ENCODE measurements around the gene CFAP97D1.

The CFAP97D1 gene

DNA sequence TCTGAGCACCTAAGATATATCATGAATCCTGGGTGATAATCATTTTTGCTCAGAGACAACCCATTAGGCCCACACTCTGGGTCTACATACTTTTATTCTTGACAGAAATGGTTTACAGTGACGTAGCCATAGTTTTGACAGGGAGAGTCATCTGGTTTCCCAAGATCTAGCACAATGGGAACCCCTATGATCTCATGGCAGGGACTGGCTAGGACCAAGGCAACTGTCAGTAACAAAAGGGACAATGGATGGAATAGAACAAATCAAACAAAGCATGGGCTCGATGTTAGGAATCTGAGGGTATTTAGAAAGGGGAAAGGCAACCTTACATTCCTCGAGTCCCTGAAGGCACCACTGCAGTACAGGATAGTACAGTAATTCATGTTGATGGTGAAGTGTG is 20.5 kb downstream of the CFAP97D1 start:
- no peak for DNase-seq

DNA sequence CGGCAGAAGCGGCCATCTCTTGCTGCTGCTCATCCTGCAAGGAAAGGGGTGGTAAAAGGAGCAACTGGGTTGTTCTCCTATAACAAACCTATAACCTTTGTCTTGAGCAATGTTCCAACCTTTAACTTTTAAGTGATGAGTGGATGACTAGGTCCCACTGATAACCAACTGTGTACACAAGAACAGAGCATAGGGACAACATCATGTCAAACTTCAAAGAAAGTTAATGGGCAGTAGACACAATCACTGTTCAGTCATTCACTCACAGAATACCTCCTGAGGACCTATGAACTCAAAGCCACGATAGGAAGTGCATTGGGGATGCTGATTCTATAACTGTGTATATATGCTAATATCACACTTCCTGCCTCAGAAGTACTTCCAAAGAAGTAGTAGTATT is 21.6 kb downstream of the CFAP97D1 start:
- no peak for DNase-seq

DNA sequence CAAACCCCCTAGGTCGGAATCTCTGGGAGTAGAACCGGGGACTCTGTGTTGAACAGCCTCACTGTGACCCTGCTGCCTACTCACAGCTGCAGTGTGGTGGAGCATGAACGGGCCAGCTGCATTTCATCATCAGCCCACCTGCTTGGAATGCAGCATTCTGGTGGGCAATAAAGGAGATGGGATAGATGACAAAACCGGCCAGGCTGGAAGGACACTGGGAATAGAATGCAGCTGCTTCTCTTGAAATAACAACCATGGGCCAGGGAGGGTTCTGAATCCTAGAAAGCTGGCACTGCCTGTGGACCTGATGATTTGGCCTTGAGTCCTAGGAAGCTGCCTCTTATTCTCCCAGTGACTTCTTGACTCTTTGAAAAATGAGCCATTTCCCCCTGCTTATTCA is 23.5 kb downstream of the CFAP97D1 start:
- no peak for DNase-seq

DNA sequence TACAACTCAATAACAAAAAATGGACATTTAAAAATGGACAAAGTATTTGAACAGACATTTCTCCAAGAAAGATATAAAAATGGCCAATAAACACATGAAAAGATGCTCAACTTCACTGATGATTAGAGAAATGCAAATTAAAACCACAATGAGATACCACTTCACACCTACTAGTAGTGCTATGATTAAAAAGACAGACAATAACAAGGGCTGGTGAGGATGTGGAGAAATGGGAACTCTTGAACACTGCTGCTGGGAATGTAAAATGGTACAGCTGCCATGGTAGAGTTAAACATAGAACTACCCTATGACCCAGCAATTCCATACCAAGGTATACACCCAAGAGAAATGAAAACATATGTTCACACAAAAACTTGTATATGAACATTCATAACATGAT is 24.9 kb downstream of the CFAP97D1 start:
- no peak for DNase-seq

DNA sequence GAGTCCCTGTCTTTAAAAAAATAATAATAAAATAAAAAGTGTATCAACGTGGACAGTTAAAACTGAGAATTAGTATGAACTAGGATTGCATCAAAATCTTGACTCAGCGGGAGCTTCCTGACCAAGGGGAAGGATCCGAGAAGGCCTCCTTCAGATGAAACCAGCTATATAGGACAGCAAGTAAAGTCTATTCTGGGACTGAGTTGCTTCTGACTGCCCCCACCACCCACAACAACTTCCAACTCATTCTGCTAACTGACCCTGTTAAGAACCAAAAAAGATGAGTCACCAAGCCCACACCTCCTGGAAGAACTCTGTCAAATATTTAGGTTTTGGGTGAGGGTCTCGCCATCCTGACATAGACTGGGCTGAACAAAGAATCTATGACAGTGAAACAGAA is 27.8 kb downstream of the CFAP97D1 start:
- DNase-seq, result no peak

DNA sequence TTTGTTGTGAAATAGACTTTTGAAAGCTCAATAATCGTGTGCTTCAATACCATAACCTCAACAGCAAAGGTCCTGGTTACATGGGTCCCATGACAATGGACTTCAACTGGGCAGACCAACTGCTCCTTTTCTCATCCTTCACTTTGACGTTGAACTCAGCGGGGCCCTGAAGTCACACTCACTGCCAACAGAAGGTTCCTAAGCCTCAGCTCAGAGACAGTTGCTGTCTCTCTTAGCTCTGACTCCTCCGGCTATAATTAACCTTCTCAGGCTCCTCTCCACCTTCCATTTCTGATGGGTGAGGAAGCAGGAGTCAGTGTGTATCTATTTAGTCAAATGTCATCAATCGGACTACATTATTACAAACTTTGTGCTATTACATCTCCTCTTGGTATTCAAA is 28.9 kb downstream of the CFAP97D1 start:
- no peak for DNase-seq

DNA sequence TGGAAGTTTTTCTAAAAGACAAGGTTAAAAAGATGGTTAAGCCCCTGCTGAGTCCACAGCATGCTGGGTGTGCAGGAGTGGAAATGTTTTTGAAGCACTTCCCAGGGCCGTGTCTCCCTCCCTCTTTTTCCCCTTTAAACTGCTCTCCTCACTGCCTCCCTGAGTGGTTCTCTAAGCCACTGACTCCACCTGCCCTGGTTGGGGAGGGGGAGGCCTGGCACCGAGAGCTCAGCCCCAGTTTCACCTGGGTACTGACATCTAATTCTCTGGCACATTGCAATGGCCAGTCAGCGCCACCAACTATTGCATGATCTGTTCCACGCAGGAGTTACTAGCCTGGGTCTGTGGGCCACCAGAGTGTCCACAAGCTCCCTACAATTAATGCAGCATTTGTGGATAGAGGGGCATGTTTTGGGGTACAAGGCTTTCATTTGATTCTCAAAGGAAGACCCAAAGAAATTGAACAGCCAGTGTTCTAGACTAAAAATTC is 30.0 kb downstream of the CFAP97D1 start:
- no peak for DNase-seq

DNA sequence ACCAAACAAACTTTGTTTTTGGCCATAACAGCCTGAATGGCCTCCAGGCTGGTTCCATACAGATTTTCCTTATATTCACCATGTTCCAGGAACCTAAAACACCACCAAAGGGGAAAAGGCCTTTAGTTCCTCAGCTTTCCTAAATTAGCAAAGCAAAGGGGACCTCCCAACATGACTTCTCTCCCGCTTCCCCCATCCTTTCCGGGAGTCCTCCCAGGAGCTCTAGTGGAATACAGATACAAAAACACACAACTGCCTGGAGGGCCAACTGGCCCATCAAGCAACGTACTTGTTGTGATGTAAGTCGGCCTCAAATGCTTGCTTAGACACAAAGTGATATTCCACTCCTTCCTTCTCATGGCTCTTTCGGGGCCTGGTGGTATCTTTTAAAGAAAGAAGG is 30.6 kb downstream of the CFAP97D1 start:
- no peak for DNase-seq

DNA sequence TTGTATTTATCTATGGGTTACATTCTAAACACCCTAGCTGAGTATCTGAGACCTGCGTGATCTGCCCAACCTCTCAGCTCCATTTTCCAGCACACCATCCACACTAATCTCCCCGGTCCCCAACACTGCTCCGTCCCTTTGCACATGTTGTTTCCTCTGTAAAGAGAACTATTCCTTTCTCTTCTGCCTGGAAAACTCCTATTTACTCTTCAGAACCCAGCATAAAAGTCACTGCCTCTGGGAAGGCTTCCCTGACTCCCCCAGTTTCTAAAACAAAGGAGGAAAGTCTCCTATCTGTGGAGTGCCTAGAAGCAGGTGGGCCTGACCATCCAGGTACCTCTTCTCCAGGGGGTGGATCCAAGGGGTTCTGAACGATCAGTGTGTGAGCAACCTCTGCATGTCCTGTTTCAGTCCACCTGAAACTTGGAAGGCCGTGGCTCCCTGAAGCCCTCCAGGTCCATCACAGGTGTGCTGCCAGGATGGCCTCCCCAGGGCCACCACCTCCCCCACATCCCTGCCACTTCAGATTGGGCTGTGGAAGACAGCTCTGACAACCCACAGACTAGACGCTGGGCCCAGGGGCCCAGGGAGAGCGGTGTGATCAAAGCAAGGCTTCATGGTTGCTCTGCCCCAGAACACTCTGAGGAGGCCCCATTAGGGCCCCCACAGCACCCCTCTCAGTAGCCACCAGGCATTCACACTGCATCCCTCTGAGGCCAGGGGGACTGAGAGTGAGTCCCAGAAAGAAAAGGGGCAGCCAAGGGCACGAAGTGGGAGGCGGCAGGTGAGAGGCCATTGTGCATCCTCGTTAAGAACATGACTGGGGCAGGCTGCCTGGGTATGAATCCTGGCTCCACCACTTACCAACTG is 32.4 kb downstream of the CFAP97D1 start:
- DNase-seq, result no peak

DNA sequence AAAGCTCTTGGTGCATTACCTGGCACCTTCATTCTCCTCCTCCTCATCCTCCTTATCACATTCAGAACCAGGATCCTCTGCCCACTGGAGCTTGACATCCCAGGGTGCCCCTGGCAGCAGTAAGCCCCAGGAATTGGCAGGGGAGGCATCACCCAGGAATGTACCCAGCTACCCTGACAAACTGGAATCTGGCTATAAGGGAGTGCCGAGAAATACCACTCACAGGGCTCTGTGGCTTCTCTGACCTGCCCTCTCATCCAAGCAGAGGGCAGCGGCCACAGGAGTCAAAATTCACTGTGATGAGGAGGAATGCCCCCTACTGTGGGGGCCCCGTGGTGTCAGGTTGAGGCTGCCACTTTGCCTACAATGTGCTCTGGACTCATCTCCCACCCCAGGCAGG is 33.2 kb downstream of the CFAP97D1 start:
- DNase-seq, result no peak

DNA sequence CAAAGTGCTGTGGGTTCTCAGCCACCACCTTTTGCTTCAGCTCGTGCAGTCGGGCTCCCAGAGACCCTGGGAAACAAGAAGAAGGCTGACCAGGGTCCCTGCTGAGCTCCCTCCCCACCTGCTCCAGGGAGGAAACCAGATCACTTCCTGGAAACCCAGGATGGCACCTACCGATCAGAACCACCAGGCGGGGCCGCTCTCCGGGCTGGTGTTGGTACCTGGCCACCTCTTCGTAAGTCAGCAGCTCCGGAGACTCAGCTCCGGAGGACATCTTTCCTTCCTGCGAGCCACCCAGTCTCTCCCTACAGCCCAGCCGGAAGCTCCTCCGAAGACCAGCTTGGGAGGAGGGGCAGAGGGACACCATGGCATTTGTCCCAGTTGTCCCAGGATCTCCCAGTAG is 33.8 kb downstream of the CFAP97D1 start:
- no peak for DNase-seq

DNA sequence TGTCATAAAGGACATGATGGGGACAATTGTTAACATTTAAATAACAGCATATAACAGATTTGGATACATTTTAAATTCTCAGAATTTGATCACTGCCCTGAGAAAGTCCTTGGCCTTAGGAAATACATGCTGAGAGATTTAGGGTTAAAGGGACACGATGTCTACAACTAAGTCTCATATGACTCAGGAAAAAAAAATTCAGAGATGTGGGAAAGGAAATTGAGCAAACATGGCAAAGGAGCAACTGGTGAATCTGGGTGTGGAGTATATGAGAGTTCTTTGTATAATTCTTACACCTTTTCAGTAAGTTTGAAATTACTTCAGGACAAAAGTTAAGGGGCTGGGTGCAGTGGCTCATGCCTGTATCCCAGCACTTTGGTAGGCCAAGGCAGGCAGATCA is 34.5 kb downstream of the CFAP97D1 start:
- DNase-seq, result no peak

DNA sequence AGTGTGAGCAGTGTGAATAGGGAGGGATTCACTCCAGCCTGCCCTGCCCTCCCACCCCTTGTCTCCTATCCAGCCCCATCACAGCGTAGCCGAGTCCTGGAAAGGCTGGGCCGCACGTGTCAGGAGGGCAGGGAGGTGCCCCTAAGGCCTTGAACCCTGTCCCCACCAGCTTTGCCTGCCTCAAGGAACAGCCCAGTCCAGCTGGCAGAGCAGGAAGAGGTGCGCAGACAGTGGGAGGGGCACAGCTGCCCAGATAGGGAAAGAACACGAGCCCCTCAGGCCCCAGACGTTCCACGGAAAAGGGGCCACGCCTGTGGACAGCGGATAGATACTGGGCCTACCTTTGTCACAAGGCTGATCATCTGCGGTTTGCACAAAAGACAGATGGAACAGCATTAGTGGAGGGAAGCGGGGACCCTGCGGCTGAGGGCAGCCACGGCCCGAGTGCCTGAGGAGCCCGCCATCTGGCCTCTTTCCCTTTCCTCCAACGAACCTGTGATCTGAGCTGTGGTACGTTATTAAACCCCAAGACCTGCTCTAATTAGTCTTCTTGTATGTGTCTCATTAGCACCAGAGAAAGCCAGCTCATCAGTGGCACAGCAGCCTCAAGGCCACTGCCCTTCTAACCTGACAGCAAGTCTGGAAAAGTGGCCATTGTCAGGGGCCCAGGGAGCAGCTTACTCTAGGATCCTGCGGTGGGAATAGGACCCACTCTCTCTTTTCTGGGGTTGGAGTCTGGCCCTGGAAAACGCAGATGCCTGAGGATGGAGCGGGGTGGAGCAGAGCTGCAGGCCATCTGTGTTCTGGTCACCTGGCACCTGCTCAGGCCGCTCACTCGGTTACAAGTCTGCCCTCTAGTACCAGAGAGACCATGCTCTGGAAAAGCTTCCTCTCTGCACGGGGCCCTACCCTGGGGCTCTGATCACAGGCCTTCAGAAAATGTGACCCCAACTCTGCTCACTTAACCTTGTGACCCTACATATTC is 36.4 kb downstream of the CFAP97D1 start:
- no peak for DNase-seq

DNA sequence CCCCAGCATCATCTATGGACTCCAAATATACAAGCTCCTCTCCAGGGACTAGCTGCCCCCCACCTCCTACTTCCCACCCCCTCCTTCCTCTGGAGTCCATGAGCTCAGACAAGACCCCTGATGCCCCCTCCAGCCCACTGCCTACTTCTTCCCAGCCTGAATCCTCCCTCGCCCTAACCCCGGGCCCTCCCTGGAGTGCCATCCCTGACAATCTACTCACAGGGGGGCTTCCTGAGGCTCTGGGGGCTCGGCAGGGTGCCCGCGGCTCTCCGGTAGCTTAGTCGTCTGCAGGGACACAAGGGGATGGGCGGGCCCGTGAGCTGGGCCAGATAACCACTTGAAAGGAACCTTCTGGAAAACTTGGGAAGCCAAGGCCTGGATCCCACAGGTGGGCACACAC is 37.6 kb downstream of the CFAP97D1 start:
- no peak for DNase-seq

DNA sequence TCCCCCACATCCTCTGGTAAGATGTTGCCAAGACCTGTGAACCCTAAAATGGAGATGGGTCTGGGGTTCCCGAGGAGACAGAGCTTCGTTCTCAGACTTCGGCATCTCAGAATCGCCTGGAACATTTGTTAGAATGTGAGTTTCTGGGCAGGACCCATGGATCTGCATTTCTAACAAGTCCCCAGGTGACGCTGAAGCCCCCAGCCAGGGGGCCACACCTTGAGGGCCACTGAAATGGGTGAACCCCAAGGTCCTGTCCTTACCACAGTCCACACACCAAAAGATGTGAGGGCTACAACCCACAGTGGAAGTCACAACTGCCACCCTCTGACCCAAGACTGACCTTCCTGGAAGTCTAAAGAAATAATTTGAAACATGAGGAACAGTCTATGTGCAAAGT is 38.7 kb downstream of the CFAP97D1 start:
- DNase-seq, result no peak

DNA sequence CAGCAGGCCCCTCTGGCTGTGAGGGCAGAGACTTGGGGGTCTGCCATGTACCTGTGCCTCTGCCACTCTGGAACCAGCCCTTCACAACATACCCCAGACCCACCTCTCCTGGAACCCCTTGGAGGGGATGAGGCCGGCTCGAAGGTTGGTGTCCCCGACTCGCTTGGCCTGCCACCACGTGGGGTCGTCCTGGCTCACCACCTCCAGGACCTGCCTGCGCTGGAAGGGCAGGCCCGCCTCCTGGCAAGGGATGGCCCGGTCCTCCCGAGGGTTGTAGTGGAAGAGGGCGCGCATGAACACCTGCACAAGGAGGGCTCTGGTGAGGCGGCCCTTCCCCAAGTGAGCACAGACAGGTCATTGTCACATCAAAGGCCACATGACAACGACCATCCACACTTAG is 40.5 kb downstream of the CFAP97D1 start:
- DNase-seq, result no peak

DNA sequence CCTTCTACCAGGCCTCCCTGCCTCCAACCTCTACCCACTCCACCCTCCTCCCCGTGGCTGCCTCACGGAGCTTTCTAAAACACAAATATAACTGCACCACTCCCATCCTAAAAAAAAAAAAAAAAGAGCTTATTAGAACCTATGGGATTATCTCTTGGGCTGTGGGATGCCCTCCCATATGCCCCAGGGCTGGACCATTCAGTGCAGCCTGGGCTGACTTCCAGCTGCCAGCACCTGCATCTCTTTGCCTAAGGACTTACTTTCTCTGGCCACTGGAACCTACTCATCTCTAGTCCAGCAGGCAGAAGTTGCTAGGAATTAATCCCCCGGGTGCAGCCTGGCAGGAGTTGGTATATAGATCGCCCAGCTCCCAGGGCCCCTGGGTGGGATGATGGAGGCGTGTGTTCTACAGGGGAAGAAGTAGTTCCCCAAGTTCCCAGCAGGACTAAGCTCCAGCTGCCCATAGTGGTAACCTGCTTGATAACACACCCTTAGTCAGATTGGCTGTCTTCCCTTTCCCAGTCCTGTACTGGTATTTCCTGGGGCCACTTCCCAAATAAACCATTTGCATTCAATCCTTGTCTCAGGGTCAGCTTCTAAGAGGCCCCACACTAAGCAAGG is 42.4 kb downstream of the CFAP97D1 start:
- no peak for DNase-seq

DNA sequence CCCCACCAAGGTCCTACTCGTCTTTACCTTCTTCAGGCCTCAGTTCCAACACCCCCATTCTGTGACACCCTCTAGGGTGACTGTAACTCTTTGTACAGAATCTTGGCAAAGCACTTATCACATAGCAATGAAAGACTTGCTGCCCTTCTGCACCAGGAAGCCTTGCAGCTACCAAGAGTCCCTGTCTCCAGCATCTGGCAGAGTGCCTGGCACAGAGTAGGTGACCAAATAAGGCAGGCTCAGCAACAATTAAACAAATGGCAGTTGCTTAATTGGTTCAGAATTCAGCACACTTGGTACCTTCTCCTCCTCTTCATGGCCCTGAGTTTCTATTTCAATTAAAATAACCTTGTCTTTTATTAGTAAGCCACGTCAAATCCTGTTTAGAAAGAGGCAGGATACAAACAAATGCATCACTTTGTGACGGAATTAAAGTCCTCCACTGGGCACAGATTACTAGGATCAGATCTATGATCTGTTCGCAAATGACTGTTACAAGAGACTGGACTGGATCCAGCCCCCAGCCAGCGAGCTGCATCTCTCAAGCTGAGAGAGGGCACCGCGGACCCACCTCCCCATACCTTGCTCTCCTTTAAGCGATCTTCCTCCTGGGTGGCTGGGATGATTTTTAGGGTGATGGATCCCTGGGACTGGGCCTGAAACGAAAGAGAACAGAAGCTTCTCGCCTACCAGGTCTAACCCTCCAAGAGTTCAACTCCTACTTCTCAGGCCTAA is 43.3 kb downstream of the CFAP97D1 start:
- DNase-seq, result no peak

DNA sequence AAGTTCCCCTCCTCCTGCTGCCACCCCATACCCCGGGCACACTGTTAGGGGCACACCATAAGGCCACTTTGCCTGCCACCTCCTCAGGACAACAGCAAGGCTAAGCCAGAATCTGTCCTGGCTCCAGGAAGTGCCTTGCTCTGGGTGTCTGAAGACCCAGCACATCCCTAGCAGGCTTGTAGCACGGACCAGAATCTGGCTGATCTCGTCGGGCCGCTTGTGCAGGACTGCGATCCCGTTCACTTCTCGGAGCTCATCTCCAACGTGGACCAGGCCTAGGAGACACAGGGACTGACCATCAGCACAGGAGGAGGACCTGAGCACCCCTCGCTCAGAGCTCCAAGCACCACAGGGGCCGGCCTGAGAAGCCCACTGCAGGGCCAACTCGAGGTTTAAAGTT is 45.3 kb downstream of the CFAP97D1 start:
- DNase-seq, result no peak

DNA sequence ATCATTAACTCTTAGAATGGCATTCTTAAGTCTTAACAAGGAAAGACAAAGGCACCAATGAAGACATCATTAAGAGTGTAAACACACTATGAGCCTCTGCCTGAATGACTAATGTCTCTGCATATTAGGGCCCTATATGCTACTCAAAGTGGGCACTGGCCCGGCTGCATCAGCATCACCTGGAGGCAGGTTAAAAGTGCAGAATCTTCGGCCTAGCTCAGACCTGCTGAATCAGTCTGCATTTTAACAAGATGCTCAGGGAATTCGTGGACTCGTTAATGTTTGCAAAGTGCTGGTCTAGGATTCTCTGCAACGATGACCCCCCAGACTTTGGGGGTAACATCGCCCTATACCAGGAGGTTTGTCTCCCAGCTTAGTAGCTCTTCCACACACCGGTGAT is 46.0 kb downstream of the CFAP97D1 start:
- no peak for DNase-seq

DNA sequence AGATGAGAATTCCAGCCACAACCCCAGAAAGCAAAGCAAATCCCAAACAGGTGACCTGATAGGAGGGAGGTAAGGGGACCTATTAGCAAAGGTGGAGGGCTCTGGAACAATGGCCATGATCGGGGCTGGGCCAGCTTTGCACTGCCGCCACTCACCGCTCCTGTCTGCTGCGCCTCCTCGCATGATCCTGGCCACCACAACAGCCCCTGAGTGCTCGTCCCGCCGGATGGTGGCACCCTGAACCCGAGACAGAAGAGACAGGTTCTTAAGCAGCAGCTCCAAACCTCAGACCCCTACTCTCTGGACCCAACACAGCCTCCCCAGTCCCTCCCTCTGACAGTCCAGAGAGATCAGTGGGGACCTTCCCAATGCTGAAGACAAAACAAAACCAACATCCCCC is 47.4 kb downstream of the CFAP97D1 start:
- no peak for DNase-seq

DNA sequence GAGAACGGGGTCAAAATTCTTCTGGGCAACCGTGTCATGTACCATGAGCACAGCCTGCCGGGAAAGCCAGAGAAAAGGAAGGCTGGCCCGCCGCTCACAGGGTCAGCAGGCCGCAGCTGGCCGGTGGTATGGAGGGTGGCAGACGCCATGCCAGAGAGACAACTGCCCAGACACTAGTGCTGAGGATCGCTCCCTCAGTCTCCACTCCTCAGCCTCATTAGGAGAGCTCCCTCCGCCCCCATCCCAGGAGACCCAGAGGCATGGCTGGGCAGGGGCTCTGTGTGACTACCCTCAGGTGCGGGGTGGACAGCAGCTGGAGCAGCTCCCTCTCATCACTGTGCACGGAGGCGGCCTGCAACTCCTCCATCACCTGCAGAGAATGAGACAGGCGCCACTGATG is 49.5 kb downstream of the CFAP97D1 start:
- no peak for DNase-seq

Measured in activated CD8-positive, alpha-beta memory T cell treated with anti-CD3 and anti-CD28 coated beads, Interleukin-2, amount 50 U/mL, for 48 hours (primary cell).